HCT116 (cell line): Measurements from ENCODE around the gene C10orf90. TPM values are rescaled to one million over a fixed set of nuclear protein-coding genes. Genes with fewer than 3 reads are reported as not detected.

Source experiments
- ATAC-seq: fragments of 200-7000 bp; cut with Tn5 transposase; 2 replicates; pipeline ENCODE4 v1.9.1; 2020; ENCODE audit warnings: mild to moderate bottlenecking, moderate library complexity
- BruUV-seq: library from RNA; stranded (reverse); fragments of 400-500 nt; replicated peaks from 2 replicates; lab custom pipeline; 2021; lab: Mats Ljungman, UMichigan
- CTCF ChIA-PET: fragments of 300-600 bp; sonication (Branson Sonifier 250); formaldehyde crosslinking; loops from one replicate; lab custom pipeline; 2021; ENCODE audit warnings: antibody characterized with exemption; lab: Charles Lee
- POLR2A ChIA-PET: fragments of 300-600, 350-600 bp; sonication (Branson Sonifier 250); formaldehyde crosslinking; loops from one replicate; lab custom pipeline; 2021; ENCODE audit warnings: antibody characterized with exemption; lab: Charles Lee
- RAD21 ChIA-PET, 2 experiments: fragments of 300-600 bp; sonication (Branson Sonifier 250); formaldehyde crosslinking; loops; one replicate each; lab custom pipeline; 2023; ENCODE audit warnings: low total read pairs in 2 of 2; ENCODE audit not compliant: uncharacterized antibody in 2 of 2, unreplicated experiment in 2 of 2, low non-redundant PET in 1 of 2; lab: Charles Lee
- DNase-seq: peaks from one replicate; pipeline ENCODE4 v3.0.0-alpha.2; 2010; ENCODE audit warnings: low read depth, low spot score
- H2AFZ ChIP-seq: fragments of 200-600 bp; shearing (Covaris generic), sonication (generic); 2 replicates; pipeline ENCODE4 v1.6.1; 2017; ENCODE audit warnings: low read depth, mixed run types, mixed read lengths, antibody characterized with exemption, low read length; ENCODE audit not compliant: poor library complexity, severe bottlenecking
- H3K27ac ChIP-seq: 2 replicates; pipeline ENCODE4 v1.5.1; 2012; ENCODE audit warnings: low read depth, low read length
- H3K27me3 ChIP-seq: fragments of 200-600 bp; sonication (generic); 2 replicates; pipeline ENCODE4 v1.6.1; 2016; ENCODE audit warnings: mixed run types, low read length, mixed read lengths; ENCODE audit not compliant: insufficient read depth
- H3K36me3 ChIP-seq, 2 experiments: fragments of 200-500 bp in 1 of 2; fragments of 200-600 bp in 1 of 2; sonication (Bioruptor generic) in 1 of 2; sonication (generic) in 1 of 2; 2 replicates each; pipeline versions ENCODE4 v1.5.1 to v1.6.1; 2014 to 2016; ENCODE audit warnings: low read length in 2 of 2, inconsistent platforms in 1 of 2, mixed read lengths in 1 of 2, mixed run types in 1 of 2; ENCODE audit not compliant: insufficient read depth in 2 of 2, control insufficient read depth in 1 of 2
- H3K4me1 ChIP-seq, 2 experiments: fragments of 200-600 bp in 1 of 2; sonication (generic) in 1 of 2; 2 replicates each; pipeline versions ENCODE4 v1.5.1 to v1.6.1; 2012 to 2017; ENCODE audit warnings: low read length in 2 of 2, inconsistent platforms in 1 of 2, mild to moderate bottlenecking in 1 of 2, mixed read lengths in 1 of 2, mixed run types in 1 of 2, moderate library complexity in 1 of 2; ENCODE audit not compliant: insufficient read depth in 2 of 2, control insufficient read depth in 1 of 2
- H3K4me2 ChIP-seq: fragments of 200-600 bp; sonication (generic); 2 replicates; pipeline ENCODE4 v1.6.1; 2017; ENCODE audit warnings: mixed run types, low read length, mixed read lengths
- H3K4me3 ChIP-seq, 2 experiments: fragments of 200-600 bp in 1 of 2; sonication (generic) in 1 of 2; replicated peaks in 1 of 2; 2 replicates each; pipeline ENCODE4 v1.5.1; 2011 to 2016; ENCODE audit warnings: low read length in 2 of 2, control low read depth in 1 of 2, low read depth in 1 of 2, mild to moderate bottlenecking in 1 of 2, mixed read lengths in 1 of 2, mixed run types in 1 of 2
- H3K79me2 ChIP-seq: fragments of 200-600 bp; sonication (generic); 2 replicates; pipeline ENCODE4 v1.6.1; 2017; ENCODE audit warnings: mild to moderate bottlenecking, mixed run types, low read length, moderate library complexity, mixed read lengths; ENCODE audit not compliant: insufficient read depth
- H3K9ac ChIP-seq: fragments of 200-600 bp; sonication (generic); 2 replicates; pipeline ENCODE4 v1.6.1; 2016; ENCODE audit warnings: low read length, mixed read lengths
- H3K9me2 ChIP-seq: fragments of 200-600 bp; sonication (generic), shearing (Covaris generic); 2 replicates; pipeline ENCODE4 v1.6.1; 2017; ENCODE audit warnings: mixed run types, mild to moderate bottlenecking, moderate library complexity; ENCODE audit not compliant: insufficient read depth
- H3K9me3 ChIP-seq, 2 experiments: fragments of 200-500 bp in 1 of 2; fragments of 200-600 bp in 1 of 2; sonication (Bioruptor generic) in 1 of 2; sonication (generic) in 1 of 2; 2 replicates each; pipeline ENCODE4 v1.6.1; 2014 to 2017; ENCODE audit warnings: low read length in 2 of 2, mixed read lengths in 2 of 2, inconsistent platforms in 1 of 2, low read depth in 1 of 2, mild to moderate bottlenecking in 1 of 2, mixed run types in 1 of 2, moderate library complexity in 1 of 2; ENCODE audit not compliant: control insufficient read depth in 1 of 2, insufficient read depth in 1 of 2
- H4K20me1 ChIP-seq: fragments of 200-600 bp; sonication (generic), shearing (Covaris generic); 2 replicates; pipeline ENCODE4 v1.6.1; 2017; ENCODE audit warnings: mixed run types, mild to moderate bottlenecking, moderate library complexity; ENCODE audit not compliant: insufficient read depth
- ATF3 ChIP-seq: IDR thresholded peaks from 2 replicates; pipeline ENCODE4 v1.6.1; 2012
- EGR1 ChIP-seq: IDR thresholded peaks from 2 replicates; pipeline ENCODE4 v1.6.1; 2012; ENCODE audit warnings: low read depth
- ELF1 ChIP-seq: IDR thresholded peaks from 2 replicates; pipeline ENCODE4 v1.6.1; 2012; ENCODE audit warnings: low read depth, borderline replicate concordance
- EZH2 ChIP-seq: fragments of 200-600 bp; sonication (generic); IDR thresholded peaks from 2 replicates; pipeline ENCODE4 v1.6.1; 2017; ENCODE audit warnings: antibody characterized with exemption, mixed run types
- EZH2phosphoT487 ChIP-seq: fragments of 200-600 bp; IDR thresholded peaks from 2 replicates; pipeline ENCODE4 v1.6.1; 2018; ENCODE audit warnings: antibody characterized with exemption, borderline replicate concordance
- JUND ChIP-seq: IDR thresholded peaks from 2 replicates; pipeline ENCODE4 v1.6.1; 2012
- MAX ChIP-seq: IDR thresholded peaks from 2 replicates; pipeline ENCODE4 v1.6.1; 2012
- POLR2A ChIP-seq: IDR thresholded peaks from 2 replicates; pipeline ENCODE4 v1.7.0; 2011; ENCODE audit warnings: borderline replicate concordance; ENCODE audit not compliant: insufficient read depth, insufficient read length; ENCODE audit errors: extremely low read depth
- POLR2AphosphoS5 ChIP-seq: IDR thresholded peaks from 2 replicates; pipeline ENCODE4 v1.6.1; 2011; ENCODE audit warnings: mild to moderate bottlenecking, low read depth, low read length, moderate library complexity
- RAD21 ChIP-seq: IDR thresholded peaks from 2 replicates; pipeline ENCODE4 v1.6.1; 2012; ENCODE audit warnings: low read depth, mild to moderate bottlenecking
- REST ChIP-seq: IDR thresholded peaks from 2 replicates; pipeline ENCODE4 v1.6.1; 2012; ENCODE audit warnings: low read depth
- SP1 ChIP-seq: IDR thresholded peaks from 2 replicates; pipeline ENCODE4 v1.6.1; 2012; ENCODE audit warnings: low read depth
- SRF ChIP-seq: IDR thresholded peaks from 2 replicates; pipeline ENCODE4 v1.6.1; 2012; ENCODE audit warnings: low read depth
- TCF7L2 ChIP-seq: IDR thresholded peaks from 2 replicates; pipeline ENCODE4 v1.7.0; 2011; ENCODE audit warnings: borderline replicate concordance, inconsistent platforms; ENCODE audit not compliant: insufficient read depth, insufficient read length; ENCODE audit errors: extremely low read depth
- YY1 ChIP-seq: IDR thresholded peaks from 2 replicates; pipeline ENCODE4 v1.6.1; 2011; ENCODE audit warnings: low read length, low read depth, moderate library complexity, mild to moderate bottlenecking; ENCODE audit not compliant: insufficient replicate concordance; ENCODE audit errors: extremely low read depth
- ZFX ChIP-seq: fragments of 450-650 bp; IDR thresholded peaks from 2 replicates; pipeline ENCODE4 v1.6.1; 2017
- intact Hi-C: fragments of 100-400 bp; cut with micrococcal nuclease; formaldehyde crosslinking; loops from 2 replicates; pipeline ENCODE4 v1.10.0; 2022
- total RNA-seq: library from RNA; stranded (reverse); gene quantifications from one replicate; pipeline ENCODE4 v1.2.1, GENCODE V29; 2021; ENCODE audit not compliant: unreplicated experiment
- TF ChIP-seq, protein P1 (sequence below): IDR thresholded peaks from 2 replicates; pipeline ENCODE4 v1.6.1; 2011; ENCODE audit warnings: mild to moderate bottlenecking, low read length, moderate library complexity; ENCODE audit not compliant: insufficient replicate concordance; ENCODE audit errors: extremely low read depth
- TF ChIP-seq, protein P2 (sequence below), 3 experiments: fragments of 200-600 bp in 1 of 3; sonication (generic) in 1 of 3; IDR thresholded peaks in 2 of 3; conservative IDR thresholded peaks in 1 of 3; 2 replicates each; pipeline ENCODE4 v1.5.1; 2012 to 2017; ENCODE audit warnings: low read depth in 2 of 3, low read length in 2 of 3, antibody characterized with exemption in 1 of 3, borderline replicate concordance in 1 of 3, control low read depth in 1 of 3, mild to moderate bottlenecking in 1 of 3, mixed read lengths in 1 of 3, mixed run types in 1 of 3, moderate library complexity in 1 of 3; ENCODE audit not compliant: insufficient read depth in 1 of 3

C10orf90 gene
- total RNA-seq, 1 experiment from 2014 or later = not detected

GRCh38 chr10:126634347-126634746 is 36.1 kb downstream of the C10orf90 start:
- H3K9me2 ChIP-seq = no peaks in the 10 kb centered on the region
- CTCF ChIA-PET = no interaction called here
- no peak overlapping the region for H3K4me2 ChIP-seq
- H3K27ac ChIP-seq = no peak overlapping the region
- H3K27me3 ChIP-seq = peaks cover 71% of the 10 kb centered on the region
- TF ChIP-seq ELF1 (no peak), EZH2phosphoT487 (no peak), EZH2 (no peak), ATF3 (no peak), SP1 (no peak), RAD21 (no peak), SRF (no peak), POLR2AphosphoS5 (no peak), ZFX (no peak), REST (no peak), MAX (no peak), YY1 (no peak), TCF7L2 (no peak), POLR2A (no peak), JUND (no peak), EGR1 (no peak)
- TF ChIP-seq, protein P1, sequence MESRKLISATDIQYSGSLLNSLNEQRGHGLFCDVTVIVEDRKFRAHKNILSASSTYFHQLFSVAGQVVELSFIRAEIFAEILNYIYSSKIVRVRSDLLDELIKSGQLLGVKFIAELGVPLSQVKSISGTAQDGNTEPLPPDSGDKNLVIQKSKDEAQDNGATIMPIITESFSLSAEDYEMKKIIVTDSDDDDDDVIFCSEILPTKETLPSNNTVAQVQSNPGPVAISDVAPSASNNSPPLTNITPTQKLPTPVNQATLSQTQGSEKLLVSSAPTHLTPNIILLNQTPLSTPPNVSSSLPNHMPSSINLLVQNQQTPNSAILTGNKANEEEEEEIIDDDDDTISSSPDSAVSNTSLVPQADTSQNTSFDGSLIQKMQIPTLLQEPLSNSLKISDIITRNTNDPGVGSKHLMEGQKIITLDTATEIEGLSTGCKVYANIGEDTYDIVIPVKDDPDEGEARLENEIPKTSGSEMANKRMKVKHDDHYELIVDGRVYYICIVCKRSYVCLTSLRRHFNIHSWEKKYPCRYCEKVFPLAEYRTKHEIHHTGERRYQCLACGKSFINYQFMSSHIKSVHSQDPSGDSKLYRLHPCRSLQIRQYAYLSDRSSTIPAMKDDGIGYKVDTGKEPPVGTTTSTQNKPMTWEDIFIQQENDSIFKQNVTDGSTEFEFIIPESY = no peak
- TF ChIP-seq, protein P2, sequence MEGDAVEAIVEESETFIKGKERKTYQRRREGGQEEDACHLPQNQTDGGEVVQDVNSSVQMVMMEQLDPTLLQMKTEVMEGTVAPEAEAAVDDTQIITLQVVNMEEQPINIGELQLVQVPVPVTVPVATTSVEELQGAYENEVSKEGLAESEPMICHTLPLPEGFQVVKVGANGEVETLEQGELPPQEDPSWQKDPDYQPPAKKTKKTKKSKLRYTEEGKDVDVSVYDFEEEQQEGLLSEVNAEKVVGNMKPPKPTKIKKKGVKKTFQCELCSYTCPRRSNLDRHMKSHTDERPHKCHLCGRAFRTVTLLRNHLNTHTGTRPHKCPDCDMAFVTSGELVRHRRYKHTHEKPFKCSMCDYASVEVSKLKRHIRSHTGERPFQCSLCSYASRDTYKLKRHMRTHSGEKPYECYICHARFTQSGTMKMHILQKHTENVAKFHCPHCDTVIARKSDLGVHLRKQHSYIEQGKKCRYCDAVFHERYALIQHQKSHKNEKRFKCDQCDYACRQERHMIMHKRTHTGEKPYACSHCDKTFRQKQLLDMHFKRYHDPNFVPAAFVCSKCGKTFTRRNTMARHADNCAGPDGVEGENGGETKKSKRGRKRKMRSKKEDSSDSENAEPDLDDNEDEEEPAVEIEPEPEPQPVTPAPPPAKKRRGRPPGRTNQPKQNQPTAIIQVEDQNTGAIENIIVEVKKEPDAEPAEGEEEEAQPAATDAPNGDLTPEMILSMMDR (IDR thresholded peaks at IDR 0.05 in 2 of 3, conservative IDR thresholded peaks at IDR 0.05 in 1 of 3; ENCODE audit: borderline replicate concordance in 1 of 3, insufficient read depth in 1 of 3, low read depth in 2 of 3, low read length in 2 of 3) = no peak
- H3K36me3 ChIP-seq = no peaks in the 10 kb centered on the region
- DNase-seq (no peak), ATAC-seq (no peak)
- no peak overlapping the region for H3K4me3 ChIP-seq
- POLR2A ChIA-PET = no interaction called here
- H2AFZ ChIP-seq = no peak overlapping the region
- intact Hi-C loops = no loop called here
- no peaks in the 10 kb centered on the region for H3K4me1 ChIP-seq
- H3K9me3 ChIP-seq = no peaks in the 10 kb centered on the region
- no peaks in the 10 kb centered on the region for H3K79me2 ChIP-seq
- no peaks in the 10 kb centered on the region for H4K20me1 ChIP-seq
- H3K9ac ChIP-seq = no peak overlapping the region
- no TSS peak for BruUV-seq
- RAD21 ChIA-PET = no interaction called here
